Peyer's patch (tissue), 4 donors: ENCODE results near the gene VPS16. TPM values are rescaled to one million over a fixed set of nuclear protein-coding genes. Genes with fewer than 3 reads are reported as not detected.

Experiments used
- DNase-seq, 3 donors: peaks; one replicate each; pipeline ENCODE4 v3.0.0-alpha.2; 2017 to 2019
- H3K27ac ChIP-seq, 4 donors: fragments of 200-600 bp; sonication (generic); one replicate each; pipeline ENCODE4 v1.5.1; 2016 to 2019
- H3K27me3 ChIP-seq, 2 donors: fragments of 200-600 bp; sonication (generic); one replicate each; pipeline ENCODE4 v1.5.1; 2019
- H3K36me3 ChIP-seq, 3 donors: fragments of 200-600 bp; sonication (generic); one replicate each; pipeline ENCODE4 v1.5.1; 2016 to 2019
- H3K4me1 ChIP-seq, 4 donors: fragments of 200-600 bp; sonication (generic); one replicate each; pipeline ENCODE4 v1.5.1; 2016 to 2019
- H3K4me3 ChIP-seq, 4 donors: fragments of 200-600 bp; sonication (generic); 1 replicate in 3 of 4; 2 replicates in 1 of 4; pipeline ENCODE4 v1.5.1; 2016 to 2019; ENCODE audit warnings: mild to moderate bottlenecking in 1 of 4
- H3K9me3 ChIP-seq, 4 donors: fragments of 200-600 bp; sonication (generic); one replicate each; pipeline ENCODE4 v1.5.1; 2016 to 2019; ENCODE audit warnings: mild to moderate bottlenecking in 1 of 4
- CTCF ChIP-seq, 6 experiments: fragments of 450-650 bp in 4 of 6; fragments of 200-600 bp in 2 of 6; sonication (generic) in 1 of 6; IDR thresholded peaks; one replicate each; pipeline ENCODE4 v1.5.1; 2017 to 2019; ENCODE audit warnings: antibody characterized with exemption in 6 of 6, mild to moderate bottlenecking in 3 of 6, moderate library complexity in 1 of 6
- POLR2A ChIP-seq, 2 donors: fragments of 450-650 bp; IDR thresholded peaks; one replicate each; pipeline ENCODE4 v1.5.1; 2017; ENCODE audit warnings: antibody characterized with exemption in 2 of 2, mild to moderate bottlenecking in 2 of 2, moderate library complexity in 2 of 2
- total RNA-seq, 4 donors: library from RNA; depleted of rRNA; stranded (reverse); fragments of >200 nt; gene quantifications; one replicate each; pipeline ENCODE4 v1.1.0, GENCODE V29; 2016

The VPS16 gene
- total RNA-seq, 4 donors from 2014 or later = 43.7 to 54.6 (median 45.1) TPM

GRCh38 chr20:2838847-2839671 lies 1.5 kb upstream of the VPS16 start:
- H3K27ac ChIP-seq = no peak overlapping the region
- DNase-seq = no peak
- peak overlapping the region in 1 of 4 donors; percentile 92 for H3K4me3 ChIP-seq
- no peak for TF ChIP-seq POLR2A (IDR thresholded peaks at IDR 0.05)
- no peak for TF ChIP-seq CTCF (IDR thresholded peaks at IDR 0.05)
- no peaks in the 10 kb centered on the region for H3K36me3 ChIP-seq
- no peaks in the 10 kb centered on the region for H3K9me3 ChIP-seq
- peaks cover 0 to 14% (median 7%) of the 10 kb centered on the region in 4 donors for H3K4me1 ChIP-seq
- H3K27me3 ChIP-seq = no peaks in the 10 kb centered on the region

- no peak for TF ChIP-seq CTCF (IDR thresholded peaks at IDR 0.05)
- no peak for TF ChIP-seq POLR2A (IDR thresholded peaks at IDR 0.05)
- no peak for DNase-seq
- peak overlapping the region; percentile 80 to 94 (median 88) for H3K4me3 ChIP-seq
- H3K27me3 ChIP-seq = no peaks in the 10 kb centered on the region
- H3K27ac ChIP-seq = peak overlapping the region; percentile 86 to 89 (median 87)
- no peaks in the 10 kb centered on the region for H3K9me3 ChIP-seq
- H3K4me1 ChIP-seq = peaks cover 0 to 14% (median 7%) of the 10 kb centered on the region in 4 donors
- H3K36me3 ChIP-seq = no peaks in the 10 kb centered on the region
Measured at GRCh38 chr20:2839732-2840137, 810 bp upstream of the VPS16 start.

GRCh38 chr20:2840967-2841531 lies 504 bp downstream of the VPS16 start:
- TF ChIP-seq CTCF (IDR thresholded peaks at IDR 0.05) (no peak), POLR2A (IDR thresholded peaks at IDR 0.05) (no peak)
- Histone ChIP-seq H3K4me3 (peak overlapping the region; percentile 80 to 94 (median 88)), H3K27ac (peak overlapping the region; percentile 86 to 89 (median 87)), H3K4me1 (peaks cover 0 to 14% (median 7%) of the 10 kb centered on the region in 4 donors), H3K36me3 (no peaks in the 10 kb centered on the region), H3K27me3 (no peaks in the 10 kb centered on the region), H3K9me3 (no peaks in the 10 kb centered on the region)
- DNase-seq = peak; percentile 47 to 73 (median 72)

GRCh38 chr20:2845607-2846006 lies 5.1 kb downstream of the VPS16 start:
- peaks cover 0 to 9% (median 0%) of the 10 kb centered on the region in 4 donors for H3K4me1 ChIP-seq
- no peak overlapping the region for H3K4me3 ChIP-seq
- no peak for TF ChIP-seq POLR2A (IDR thresholded peaks at IDR 0.05)
- no peak for TF ChIP-seq CTCF (IDR thresholded peaks at IDR 0.05)
- no peaks in the 10 kb centered on the region for H3K36me3 ChIP-seq
- no peak for DNase-seq
- H3K27ac ChIP-seq = no peak overlapping the region
- H3K27me3 ChIP-seq = no peaks in the 10 kb centered on the region
- H3K9me3 ChIP-seq = no peaks in the 10 kb centered on the region

GRCh38 chr20:2846698-2847097 lies 6.2 kb downstream of the VPS16 start:
- no peak overlapping the region for H3K27ac ChIP-seq
- no peak overlapping the region for H3K4me3 ChIP-seq
- no peaks in the 10 kb centered on the region for H3K36me3 ChIP-seq
- peaks cover 0 to 3% (median 0%) of the 10 kb centered on the region in 4 donors for H3K4me1 ChIP-seq
- no peaks in the 10 kb centered on the region for H3K9me3 ChIP-seq
- TF ChIP-seq POLR2A (IDR thresholded peaks at IDR 0.05) (no peak), CTCF (IDR thresholded peaks at IDR 0.05) (no peak)
- no peaks in the 10 kb centered on the region for H3K27me3 ChIP-seq
- no peak for DNase-seq
